T-cell (primary cell): ENCODE data around the gene LIPE. TPM values are rescaled to one million over a fixed set of nuclear protein-coding genes. Genes with fewer than 3 reads are reported as not detected.

Source experiments
- ATAC-seq, 4 experiments: fragments of 200-7000 bp in 3 of 4; fragments of 150-1000 bp in 1 of 4; cut with Tn5 transposase; replicated peaks in 1 of 4; 1 replicate in 3 of 4; 2 replicates in 1 of 4; pipeline ENCODE4 v1.10.0; 2021; ENCODE audit warnings: moderate library complexity in 3 of 4, mild to moderate bottlenecking in 2 of 4, moderate number of reproducible peaks in 1 of 4
- CTCF ChIA-PET, 2 donors: fragments of 300-600 bp; sonication (Branson Sonifier 250); formaldehyde crosslinking; loops; one replicate each; lab custom pipeline; 2022; ENCODE audit warnings: antibody characterized with exemption in 2 of 2; lab: Charles Lee
- POLR2A ChIA-PET, 2 donors: fragments of 300-600 bp; sonication (Branson Sonifier 250); formaldehyde crosslinking; loops; one replicate each; lab custom pipeline; 2022; ENCODE audit warnings: antibody characterized with exemption in 2 of 2; lab: Charles Lee
- DNase-seq, 35 experiments: peaks; one replicate each; pipeline versions ENCODE4 v3.0.0 to v3.0.0-alpha.2; 2013 to 2023
- H3K27ac ChIP-seq: one replicate; pipeline ENCODE4 v1.5.1; 2013; ENCODE audit warnings: low read length
- H3K27me3 ChIP-seq, 2 experiments: replicated peaks in 1 of 2; 1 replicate in 1 of 2; 2 replicates in 1 of 2; pipeline versions ENCODE4 v1.6.1 to v1.7.0; 2013; ENCODE audit warnings: low read length in 1 of 2, mixed read lengths in 1 of 2; ENCODE audit not compliant: control insufficient read depth in 2 of 2, insufficient read depth in 2 of 2; ENCODE audit errors: extremely low read depth in 1 of 2
- H3K36me3 ChIP-seq, 2 donors: 1 replicate in 1 of 2; 2 replicates in 1 of 2; pipeline versions ENCODE4 v1.6.1 to v1.7.0; 2013; ENCODE audit warnings: low read length in 1 of 2; ENCODE audit not compliant: control insufficient read depth in 2 of 2, insufficient read depth in 1 of 2; ENCODE audit errors: extremely low read depth in 1 of 2
- H3K4me1 ChIP-seq, 2 experiments: 1 replicate in 1 of 2; 2 replicates in 1 of 2; pipeline versions ENCODE4 v1.6.1 to v1.7.0; 2013; ENCODE audit warnings: low read length in 2 of 2, mixed read lengths in 1 of 2; ENCODE audit not compliant: insufficient read depth in 2 of 2, control insufficient read depth in 1 of 2; ENCODE audit errors: extremely low read depth in 1 of 2
- H3K4me3 ChIP-seq, 2 donors: 1 replicate in 1 of 2; 2 replicates in 1 of 2; pipeline versions ENCODE4 v1.5.1 to v1.7.0; 2013; ENCODE audit warnings: mild to moderate bottlenecking in 2 of 2, low read length in 1 of 2, moderate library complexity in 1 of 2; ENCODE audit not compliant: control insufficient read depth in 1 of 2; ENCODE audit errors: extremely low read depth in 1 of 2
- H3K9me3 ChIP-seq: 2 replicates; pipeline ENCODE4 v1.7.0; 2013
- H3K27ac Mint-ChIP-seq, 2 donors: one replicate each; pipeline ENCODE4 v1.8.0; 2020 to 2021; ENCODE audit warnings: mild to moderate bottlenecking in 2 of 2, mixed read lengths in 2 of 2
- H3K27me3 Mint-ChIP-seq, 2 donors: one replicate each; pipeline ENCODE4 v1.8.0; 2021 to 2022; ENCODE audit warnings: mixed read lengths in 2 of 2
- H3K36me3 Mint-ChIP-seq: one replicate; pipeline ENCODE4 v1.8.0; 2021; ENCODE audit warnings: mixed read lengths
- H3K4me1 Mint-ChIP-seq, 3 donors: one replicate each; pipeline ENCODE4 v1.8.0; 2020 to 2022; ENCODE audit warnings: mixed read lengths in 3 of 3, mild to moderate bottlenecking in 1 of 3
- H3K4me3 Mint-ChIP-seq, 3 donors: one replicate each; pipeline ENCODE4 v1.8.0; 2020 to 2022; ENCODE audit warnings: mild to moderate bottlenecking in 3 of 3, mixed read lengths in 3 of 3, moderate library complexity in 3 of 3
- H3K9me3 Mint-ChIP-seq, 3 donors: one replicate each; pipeline ENCODE4 v1.8.0; 2020 to 2022; ENCODE audit warnings: mixed read lengths in 3 of 3
- WGBS: methylation state at CpG from one replicate; pipeline ENCODE4 v1.1.5; 2013; ENCODE audit warnings: missing lambda C conversion rate; ENCODE audit not compliant: insufficient coverage; 5-methylcytosine and 5-hydroxymethylcytosine counted together
- total RNA-seq, 35 experiments: library from RNA in 6 of 35; stranded (reverse) in 6 of 35; fragments of 120-200 nt in 1 of 35; gene quantifications; one replicate each; pipeline versions ENCODE4 v1.2.1 to v1.2.4 and lab custom pipeline; 2013 to 2026

Gene LIPE
- total RNA-seq, 5 donors from 2014 or later (not counting 1 experiment from before 2014, with no cell fraction given) = 16.2 to 44.4 (median 34.8) TPM

DNA sequence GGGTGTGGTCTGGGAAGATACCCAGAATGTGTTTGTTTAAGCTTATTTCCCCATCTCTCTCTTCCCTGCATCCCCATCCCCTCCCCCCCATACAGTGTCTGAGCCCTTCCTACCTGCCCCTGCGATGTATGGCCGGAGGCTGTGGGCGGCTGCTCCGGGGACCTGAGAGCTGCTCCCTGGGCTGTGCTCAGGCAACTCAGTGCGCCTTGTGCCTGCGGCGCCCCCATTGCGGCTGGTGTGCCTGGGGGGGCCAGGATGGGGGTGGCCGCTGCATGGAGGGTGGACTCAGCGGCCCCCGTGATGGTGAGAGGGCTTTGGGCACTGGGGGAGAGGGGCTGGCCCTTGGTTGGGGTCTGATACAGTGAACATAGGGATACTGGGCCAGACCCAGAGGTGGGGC, 58.8 kb downstream of the LIPE start:
- H3K4me3 ChIP-seq = no peak overlapping the region
- peaks cover 2% of the 10 kb centered on the region for H3K9me3 ChIP-seq
- no peak for DNase-seq
- WGBS = 91% methylated on average over 11 of the region's 11 CpGs
- H3K36me3 ChIP-seq = peaks cover 3 to 4% of the 10 kb centered on the region in 2 donors
- POLR2A ChIA-PET = no interaction called here
- H3K27me3 ChIP-seq = no peaks in the 10 kb centered on the region
- CTCF ChIA-PET = interaction anchor here in 1 of 2 donors (0.6 kb wide), 1 partner anchor 8 kb away, joined by 3 read pairs; no protein-coding TSS in a partner anchor
- Mint-ChIP-seq H3K4me3 (no peak overlapping the region), H3K27me3 (no peaks in the 10 kb centered on the region), H3K36me3 (peaks cover 10% of the 10 kb centered on the region), H3K27ac (no peak overlapping the region), H3K4me1 (peaks cover 0 to 2% (median 0%) of the 10 kb centered on the region in 3 donors), H3K9me3 (no peaks in the 10 kb centered on the region)
- ATAC-seq = no peak
- no peaks in the 10 kb centered on the region for H3K4me1 ChIP-seq
- H3K27ac ChIP-seq = no peak overlapping the region

DNA sequence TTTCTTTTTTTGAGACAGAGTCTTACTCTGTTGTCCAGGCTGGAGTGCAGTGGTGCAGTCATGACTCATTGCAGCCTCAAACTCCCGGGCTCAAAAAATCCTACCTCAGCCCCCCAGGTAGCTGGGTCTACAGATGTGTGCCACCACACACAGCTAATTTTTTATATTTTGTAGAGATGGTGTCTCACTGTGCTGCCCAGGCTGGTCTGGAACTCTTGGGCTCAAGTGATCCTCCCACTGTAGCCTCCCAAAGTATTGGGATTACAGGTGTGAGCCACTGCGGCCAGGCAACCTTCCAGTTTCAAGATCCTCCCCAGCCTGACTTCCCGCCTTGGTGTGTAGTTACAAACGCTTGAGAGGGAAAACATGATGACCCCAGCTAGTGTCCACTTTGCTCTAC, 59.3 kb downstream of the LIPE start:
- Mint-ChIP-seq H3K27ac (no peak overlapping the region), H3K9me3 (no peaks in the 10 kb centered on the region), H3K36me3 (peaks cover 13% of the 10 kb centered on the region), H3K4me1 (peaks cover 0 to 2% (median 0%) of the 10 kb centered on the region in 3 donors), H3K27me3 (no peaks in the 10 kb centered on the region), H3K4me3 (no peak overlapping the region)
- Histone ChIP-seq H3K36me3 (peaks cover 3 to 7% of the 10 kb centered on the region in 2 donors), H3K4me1 (no peaks in the 10 kb centered on the region), H3K4me3 (no peak overlapping the region), H3K9me3 (peaks cover 2% of the 10 kb centered on the region), H3K27ac (no peak overlapping the region), H3K27me3 (no peaks in the 10 kb centered on the region)
- CTCF ChIA-PET = no interaction called here
- POLR2A ChIA-PET = no interaction called here
- DNase-seq = no peak
- no CpG with 5 or more reads among the region's 4 CpGs for WGBS
- ATAC-seq = no peak

DNA sequence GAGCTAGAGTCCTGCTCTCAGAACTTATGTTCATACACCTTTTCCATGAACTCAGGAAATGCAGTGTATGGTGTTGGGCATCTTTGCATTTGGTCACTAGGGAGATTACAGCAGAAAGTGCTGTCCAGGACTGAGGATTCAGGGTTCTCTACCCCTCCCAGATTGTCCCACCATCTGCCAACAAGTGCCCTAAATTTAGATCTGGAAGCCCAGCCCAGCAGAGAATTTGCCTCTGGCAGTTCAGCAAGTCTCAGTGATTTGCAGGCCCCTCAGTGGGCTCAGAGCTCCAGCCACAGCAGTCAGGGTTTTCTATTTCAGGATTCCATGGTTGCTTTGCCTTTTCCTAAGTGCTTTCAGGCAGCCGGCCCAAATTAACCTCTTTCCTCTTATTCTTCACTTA, 60.5 kb downstream of the LIPE start:
- CTCF ChIA-PET = no interaction called here

DNA sequence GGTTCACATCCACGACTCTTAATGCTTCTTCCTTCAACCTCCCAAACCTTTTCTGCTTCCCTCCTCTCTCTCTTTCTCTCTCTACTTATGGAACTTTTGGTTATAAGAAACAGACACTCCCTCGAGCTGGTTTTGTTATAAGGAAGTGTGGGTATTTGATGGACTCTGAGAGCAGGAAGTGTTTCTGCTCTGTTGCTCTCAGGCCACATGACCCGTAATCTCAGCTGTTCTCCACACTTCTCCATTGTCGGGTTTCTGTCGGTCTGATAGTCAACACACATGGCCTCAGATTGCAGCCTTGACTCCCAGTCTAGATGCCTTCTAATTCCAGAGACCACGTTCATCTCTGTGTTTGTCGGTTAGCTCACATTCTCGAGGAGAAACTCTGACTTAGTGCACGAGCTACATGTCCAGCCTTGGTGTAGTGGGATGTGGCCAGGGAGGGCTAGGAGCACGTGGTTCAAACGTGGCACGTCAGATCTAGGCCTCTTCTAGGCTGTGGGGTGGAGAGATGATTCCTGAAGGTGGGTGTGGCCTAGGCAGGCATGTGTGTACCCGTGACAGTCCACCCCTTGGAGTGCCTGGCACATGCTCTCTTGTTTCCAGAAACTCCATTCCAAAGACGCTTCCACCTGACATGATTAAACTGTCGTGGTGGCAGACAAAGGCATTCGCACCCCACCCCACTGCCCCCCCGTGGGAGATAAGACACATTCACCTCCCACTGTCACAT, 63.4 kb downstream of the LIPE start:
- ATAC-seq = no peak
- no peak overlapping the region for H3K27ac ChIP-seq
- Mint-ChIP-seq H3K9me3 (no peaks in the 10 kb centered on the region), H3K4me1 (peaks cover 0 to 2% (median 0%) of the 10 kb centered on the region in 3 donors), H3K27ac (peak overlapping the region; percentile 12), H3K27me3 (no peaks in the 10 kb centered on the region), H3K36me3 (peaks cover 19% of the 10 kb centered on the region), H3K4me3 (no peak overlapping the region)
- no peak overlapping the region for H3K4me3 ChIP-seq
- H3K27me3 ChIP-seq = no peaks in the 10 kb centered on the region
- POLR2A ChIA-PET = no interaction called here
- no peaks in the 10 kb centered on the region for H3K4me1 ChIP-seq
- H3K36me3 ChIP-seq = peaks cover 7% of the 10 kb centered on the region in 2 donors
- CTCF ChIA-PET = no interaction called here
- H3K9me3 ChIP-seq = peaks cover 2% of the 10 kb centered on the region
- WGBS = 93% methylated on average over 10 of the region's 17 CpGs
- no peak for DNase-seq

More for the DNA sequence above, 60.5 kb downstream of the LIPE start:
- H3K4me3 Mint-ChIP-seq = no peak overlapping the region
- H3K9me3 Mint-ChIP-seq = no peaks in the 10 kb centered on the region
- POLR2A ChIA-PET = no interaction called here
- Histone ChIP-seq H3K4me3 (no peak overlapping the region), H3K27me3 (no peaks in the 10 kb centered on the region), H3K27ac (no peak overlapping the region), H3K36me3 (peaks cover 7% of the 10 kb centered on the region in 2 donors), H3K9me3 (peaks cover 2% of the 10 kb centered on the region), H3K4me1 (no peaks in the 10 kb centered on the region)
- H3K36me3 Mint-ChIP-seq = peaks cover 13% of the 10 kb centered on the region
- ATAC-seq = no peak
- no peak overlapping the region for H3K27ac Mint-ChIP-seq
- 75% methylated on average over 1 of the region's 1 CpG for WGBS
- H3K27me3 Mint-ChIP-seq = no peaks in the 10 kb centered on the region
- peaks cover 0 to 2% (median 0%) of the 10 kb centered on the region in 3 donors for H3K4me1 Mint-ChIP-seq
- DNase-seq = no peak

DNA sequence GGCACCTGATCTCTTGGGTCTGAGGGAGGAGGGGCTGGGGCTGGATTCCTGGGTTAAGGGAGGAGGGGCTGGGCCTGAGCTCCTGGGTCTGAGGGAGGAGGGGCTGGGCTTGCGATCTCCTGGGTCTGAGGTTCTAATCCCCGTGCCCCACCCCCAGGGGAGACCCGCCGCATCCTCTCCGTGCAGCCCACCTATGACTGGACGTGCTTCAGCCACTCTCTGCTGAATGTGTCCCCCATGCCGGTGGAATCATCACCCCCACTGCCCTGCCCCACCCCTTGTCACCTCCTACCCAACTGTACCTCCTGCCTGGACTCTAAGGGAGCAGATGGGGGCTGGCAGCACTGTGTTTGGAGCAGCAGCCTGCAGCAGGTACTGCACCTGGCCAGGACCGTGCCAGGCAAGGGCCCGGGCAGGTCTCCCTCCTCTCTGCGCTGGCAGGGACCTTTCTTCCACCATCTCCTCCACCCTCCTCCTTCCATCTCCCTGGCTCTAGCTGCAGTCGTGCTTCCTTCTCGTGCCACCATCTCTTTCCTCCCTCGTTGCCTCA, 64.2 kb downstream of the LIPE start:
- H3K27me3 Mint-ChIP-seq = no peaks in the 10 kb centered on the region
- POLR2A ChIA-PET = no interaction called here

DNA sequence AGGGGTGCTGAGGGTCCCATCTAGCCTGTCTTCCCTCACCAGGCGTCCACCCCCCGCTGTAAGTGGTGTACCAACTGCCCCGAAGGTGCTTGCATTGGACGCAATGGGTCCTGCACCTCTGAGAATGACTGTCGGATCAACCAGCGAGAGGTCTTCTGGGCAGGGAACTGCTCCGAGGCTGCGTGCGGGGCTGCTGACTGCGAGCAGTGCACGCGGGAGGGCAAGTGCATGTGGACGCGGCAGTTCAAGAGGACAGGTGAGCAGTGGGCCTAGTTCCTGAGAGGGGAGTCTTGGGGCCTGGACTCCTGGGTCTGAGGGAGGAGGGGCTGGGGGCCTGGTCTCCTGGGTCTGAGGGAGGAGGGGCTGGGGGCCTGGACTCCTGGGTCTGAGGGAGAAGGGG, 64.8 kb downstream of the LIPE start:
- Histone ChIP-seq H3K27ac (no peak overlapping the region), H3K9me3 (peaks cover 2% of the 10 kb centered on the region), H3K4me1 (no peaks in the 10 kb centered on the region), H3K27me3 (no peaks in the 10 kb centered on the region), H3K4me3 (no peak overlapping the region), H3K36me3 (peaks cover 7% of the 10 kb centered on the region in 2 donors)
- Mint-ChIP-seq H3K36me3 (peaks cover 27% of the 10 kb centered on the region), H3K27me3 (no peaks in the 10 kb centered on the region), H3K9me3 (no peaks in the 10 kb centered on the region), H3K27ac (no peak overlapping the region), H3K4me1 (peaks cover 0 to 2% (median 0%) of the 10 kb centered on the region in 3 donors), H3K4me3 (no peak overlapping the region)
- 97% methylated on average over 14 of the region's 14 CpGs for WGBS
- DNase-seq = no peak
- ChIA-PET CTCF (no interaction called here), POLR2A (no interaction called here)
- no peak for ATAC-seq

More for the DNA sequence above, 64.2 kb downstream of the LIPE start:
- 95% methylated on average over 12 of the region's 13 CpGs for WGBS
- Histone ChIP-seq H3K27me3 (no peaks in the 10 kb centered on the region), H3K27ac (no peak overlapping the region), H3K4me3 (no peak overlapping the region), H3K4me1 (no peaks in the 10 kb centered on the region), H3K9me3 (peaks cover 2% of the 10 kb centered on the region), H3K36me3 (peaks cover 7% of the 10 kb centered on the region in 2 donors)
- CTCF ChIA-PET = no interaction called here
- H3K27ac Mint-ChIP-seq = no peak overlapping the region
- peaks cover 23% of the 10 kb centered on the region for H3K36me3 Mint-ChIP-seq
- ATAC-seq (no peak), DNase-seq (no peak)
- H3K4me3 Mint-ChIP-seq = no peak overlapping the region
- peaks cover 0 to 2% (median 0%) of the 10 kb centered on the region in 3 donors for H3K4me1 Mint-ChIP-seq
- H3K9me3 Mint-ChIP-seq = no peaks in the 10 kb centered on the region
